ENCODE measurements around the gene MCTP2. TPM values are rescaled to one million over a fixed set of nuclear protein-coding genes. Genes with fewer than 3 reads are reported as not detected.

MCTP2 gene
- total and polyA plus RNA-seq, 7 donors = 1.5 to 12.2 (median 4.4) TPM

DNA sequence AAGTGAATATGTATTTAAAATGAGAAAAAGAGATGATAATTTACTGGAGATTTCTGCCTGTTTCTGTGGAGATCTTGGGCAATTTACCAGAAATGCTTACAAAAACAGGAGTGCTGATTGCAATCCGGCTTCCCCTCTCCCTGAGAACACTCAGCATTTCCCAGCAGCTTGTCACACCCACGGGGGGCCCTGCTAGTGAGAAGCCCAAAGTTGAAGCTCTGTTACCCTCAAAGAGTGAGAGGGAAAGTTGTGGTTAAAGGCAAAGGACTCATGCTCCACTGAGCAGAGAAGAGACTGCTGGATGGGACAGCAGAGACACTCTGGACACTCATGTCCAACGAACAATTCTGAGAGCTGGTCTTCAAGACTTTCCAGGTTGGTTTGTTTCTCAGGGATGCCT lies 2.9 kb downstream of the MCTP2 start:
- H3K27me3 ChIP-seq = peaks cover 0 to 12% (median 9%) of the 10 kb centered on the region in 3 donors
- no peaks in the 10 kb centered on the region for H3K36me3 ChIP-seq
- H3K4me1 ChIP-seq = peaks cover 0 to 19% (median 15%) of the 10 kb centered on the region in 4 donors
- WGBS, 2 donors = 17 to 32% methylated on average over 3 of the region's 3 CpGs
- H3K27ac ChIP-seq = no peak overlapping the region
- no peak for DNase-seq
- TF ChIP-seq, protein P1, sequence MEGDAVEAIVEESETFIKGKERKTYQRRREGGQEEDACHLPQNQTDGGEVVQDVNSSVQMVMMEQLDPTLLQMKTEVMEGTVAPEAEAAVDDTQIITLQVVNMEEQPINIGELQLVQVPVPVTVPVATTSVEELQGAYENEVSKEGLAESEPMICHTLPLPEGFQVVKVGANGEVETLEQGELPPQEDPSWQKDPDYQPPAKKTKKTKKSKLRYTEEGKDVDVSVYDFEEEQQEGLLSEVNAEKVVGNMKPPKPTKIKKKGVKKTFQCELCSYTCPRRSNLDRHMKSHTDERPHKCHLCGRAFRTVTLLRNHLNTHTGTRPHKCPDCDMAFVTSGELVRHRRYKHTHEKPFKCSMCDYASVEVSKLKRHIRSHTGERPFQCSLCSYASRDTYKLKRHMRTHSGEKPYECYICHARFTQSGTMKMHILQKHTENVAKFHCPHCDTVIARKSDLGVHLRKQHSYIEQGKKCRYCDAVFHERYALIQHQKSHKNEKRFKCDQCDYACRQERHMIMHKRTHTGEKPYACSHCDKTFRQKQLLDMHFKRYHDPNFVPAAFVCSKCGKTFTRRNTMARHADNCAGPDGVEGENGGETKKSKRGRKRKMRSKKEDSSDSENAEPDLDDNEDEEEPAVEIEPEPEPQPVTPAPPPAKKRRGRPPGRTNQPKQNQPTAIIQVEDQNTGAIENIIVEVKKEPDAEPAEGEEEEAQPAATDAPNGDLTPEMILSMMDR (IDR thresholded peaks at IDR 0.05) = no peak
- TF ChIP-seq EP300 (IDR thresholded peaks at IDR 0.05) = no peak
- H3K4me3 ChIP-seq = no peak overlapping the region
- no peaks in the 10 kb centered on the region for H3K9me3 ChIP-seq
- intact Hi-C loops (cut with DNase I) = no loop called here

DNA sequence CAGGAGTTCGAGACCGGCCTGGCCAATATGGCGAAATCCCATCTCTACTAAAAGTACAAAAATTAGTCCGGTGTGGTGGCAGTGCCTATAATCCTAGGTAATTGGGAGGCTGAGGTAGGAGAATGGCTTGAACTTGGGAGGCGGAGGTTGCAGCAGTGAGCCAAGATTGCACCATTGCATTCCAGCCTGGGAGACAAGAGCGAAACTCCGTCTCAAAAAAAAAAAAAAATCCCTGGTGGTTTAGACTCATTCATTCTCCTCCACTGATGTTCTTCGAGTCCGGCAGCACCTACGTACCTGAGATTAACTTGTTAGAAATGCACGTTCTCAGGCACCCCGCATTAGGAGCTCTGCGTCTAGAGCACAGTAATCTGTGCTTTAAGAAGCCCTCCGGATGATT lies 3.7 kb downstream of the MCTP2 start:
- Histone ChIP-seq H3K9me3 (no peaks in the 10 kb centered on the region), H3K4me1 (peaks cover 0 to 19% (median 15%) of the 10 kb centered on the region in 4 donors), H3K4me3 (no peak overlapping the region), H3K27me3 (peaks cover 0 to 12% (median 9%) of the 10 kb centered on the region in 3 donors), H3K27ac (no peak overlapping the region), H3K36me3 (no peaks in the 10 kb centered on the region)
- intact Hi-C loops (cut with DNase I) = no loop called here
- DNase-seq = no peak
- 95 to 96% methylated on average over 14 of the region's 14 CpGs for WGBS, 2 donors
- no peak for TF ChIP-seq POLR2A (IDR thresholded peaks at IDR 0.05)
- TF ChIP-seq, protein P1 (IDR thresholded peaks at IDR 0.05) = no peak

DNA sequence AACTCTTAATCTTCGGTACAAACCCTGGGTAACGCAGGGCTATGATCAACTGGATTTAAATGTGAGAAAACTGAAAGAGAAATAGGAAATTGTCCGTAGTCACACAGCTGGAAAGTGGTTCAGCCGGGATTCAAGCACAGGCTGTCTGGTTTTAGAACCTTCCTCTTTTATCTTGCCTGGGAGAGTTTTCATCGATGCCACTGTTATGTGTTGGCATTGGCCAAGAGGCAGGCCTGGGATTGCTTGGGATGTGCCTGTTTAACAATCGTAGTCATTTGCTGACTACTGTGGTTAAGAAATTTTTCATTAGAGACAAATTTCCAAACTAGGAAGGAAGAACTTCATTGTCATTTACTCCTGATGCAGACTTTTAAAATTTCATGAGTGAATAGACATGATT lies 4.3 kb downstream of the MCTP2 start:
- no peaks in the 10 kb centered on the region for H3K36me3 ChIP-seq
- WGBS, 2 donors = 69 to 86% methylated on average over 6 of the region's 6 CpGs

DNA sequence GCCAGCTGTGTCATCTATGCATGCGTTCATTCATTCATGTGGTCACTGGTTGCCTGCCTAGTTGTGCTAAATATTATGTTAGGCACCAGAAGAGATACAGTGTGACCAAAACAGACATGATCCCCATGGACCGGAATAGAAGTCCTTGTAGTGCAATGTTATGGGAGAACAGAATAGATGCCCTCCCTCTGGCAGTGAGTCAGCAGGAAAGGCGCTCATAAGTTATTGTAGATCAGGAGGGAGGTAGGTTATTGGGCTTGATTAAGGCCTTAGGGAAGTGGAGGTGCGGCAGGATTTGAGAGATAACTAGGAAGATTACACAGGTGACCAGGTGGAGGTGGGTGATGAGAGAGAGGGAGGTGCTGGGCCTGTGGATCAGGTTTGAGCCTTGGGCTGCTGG lies 5.2 kb downstream of the MCTP2 start:
- 59 to 76% methylated on average over 4 of the region's 4 CpGs for WGBS, 2 donors

More for the DNA sequence above, 4.3 kb downstream of the MCTP2 start:
- peaks cover 0 to 15% (median 12%) of the 10 kb centered on the region in 4 donors for H3K4me1 ChIP-seq
- intact Hi-C loops (cut with DNase I) = no loop called here
- no peak for DNase-seq
- no peaks in the 10 kb centered on the region for H3K9me3 ChIP-seq
- no peak overlapping the region for H3K4me3 ChIP-seq
- H3K27me3 ChIP-seq = peaks cover 0 to 10% (median 9%) of the 10 kb centered on the region in 3 donors
- TF ChIP-seq, protein P1 (IDR thresholded peaks at IDR 0.05) = no peak
- no peak for TF ChIP-seq POLR2A (IDR thresholded peaks at IDR 0.05)
- no peak for TF ChIP-seq POLR2AphosphoS5 (IDR thresholded peaks at IDR 0.05)
- no peak for TF ChIP-seq EP300 (IDR thresholded peaks at IDR 0.05)
- no peak overlapping the region for H3K27ac ChIP-seq

More for the DNA sequence above, 5.2 kb downstream of the MCTP2 start:
- no peak for DNase-seq
- Histone ChIP-seq H3K36me3 (no peaks in the 10 kb centered on the region), H3K27me3 (peaks cover 0 to 5% (median under 1%) of the 10 kb centered on the region in 3 donors), H3K4me1 (peaks cover 0 to 5% (median 3%) of the 10 kb centered on the region in 4 donors), H3K27ac (no peak overlapping the region), H3K4me3 (no peak overlapping the region), H3K9me3 (no peaks in the 10 kb centered on the region)
- TF ChIP-seq, protein P1 (IDR thresholded peaks at IDR 0.05) = no peak
- TF ChIP-seq POLR2AphosphoS5 (IDR thresholded peaks at IDR 0.05) = no peak
- TF ChIP-seq POLR2A (IDR thresholded peaks at IDR 0.05) = no peak
- no peak for TF ChIP-seq EP300 (IDR thresholded peaks at IDR 0.05)
- intact Hi-C loops (cut with DNase I) = no loop called here
